HG03378 (cell line): ENCODE measurements around the gene THAP9.

Experiments used
- ATAC-seq: cut with Tn5 transposase; IDR thresholded peaks from one replicate; pipeline ENCODE4 v1.9.1; 2021; ENCODE audit warnings: mild to moderate bottlenecking, moderate library complexity; ENCODE audit not compliant: unreplicated experiment

The THAP9 gene

GRCh38 chr4:82947498-82947897 lies 47.0 kb downstream of the THAP9 start:
- no peak for ATAC-seq

GRCh38 chr4:82948647-82949204 lies 48.2 kb downstream of the THAP9 start:
- ATAC-seq: no peak

GRCh38 chr4:82951196-82951595 lies 50.7 kb downstream of the THAP9 start:
- ATAC-seq: no peak

GRCh38 chr4:82954212-82954611 lies 53.7 kb downstream of the THAP9 start:
- ATAC-seq: no peak

- no peak for ATAC-seq
Measured at GRCh38 chr4:82957045-82957444, 56.5 kb downstream of the THAP9 start.

- no peak for ATAC-seq
Measured at GRCh38 chr4:82965763-82966162, 65.2 kb downstream of the THAP9 start.

GRCh38 chr4:82968972-82969371 lies 68.4 kb downstream of the THAP9 start:
- no peak for ATAC-seq

- no peak for ATAC-seq
Measured at GRCh38 chr4:82969414-82969813, 68.9 kb downstream of the THAP9 start.
